Lower leg skin (tissue), 3 donors: Measurements from ENCODE around the gene FMNL3.

Experiments used
- POLR2A ChIP-seq, 2 donors: fragments of 450-650 bp; IDR thresholded peaks; one replicate each; pipeline ENCODE4 v1.6.1; 2016 to 2017; ENCODE audit warnings: antibody characterized with exemption in 2 of 2, mild to moderate bottlenecking in 1 of 2, moderate library complexity in 1 of 2
- TF ChIP-seq, protein P1 (sequence below), 3 donors: fragments of 450-650 bp; IDR thresholded peaks; one replicate each; pipeline ENCODE4 v1.5.1; 2016; ENCODE audit warnings: antibody characterized with exemption in 3 of 3, mild to moderate bottlenecking in 3 of 3, moderate library complexity in 2 of 3

DNA sequence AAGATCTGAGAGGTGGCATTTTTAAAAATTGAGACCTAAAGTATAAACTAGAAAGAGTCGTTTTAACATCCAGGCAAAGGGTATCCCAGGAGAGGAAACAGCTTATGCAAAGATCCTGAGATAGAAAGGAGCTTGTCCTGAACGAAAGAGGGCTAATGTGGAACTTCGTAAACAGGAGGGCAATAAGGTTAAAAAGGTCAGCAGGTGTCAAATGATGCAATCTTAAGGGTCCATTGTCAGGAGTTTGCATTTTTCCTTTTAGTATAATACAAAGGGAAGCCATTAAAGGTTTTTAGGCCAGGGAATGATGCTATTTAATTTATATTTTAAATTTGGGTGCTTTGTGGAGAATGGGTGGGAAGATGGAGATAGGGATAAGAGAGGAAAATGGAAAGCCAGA is 14.4 kb downstream of the FMNL3 start:
- no peak for TF ChIP-seq POLR2A (IDR thresholded peaks at IDR 0.05)
- TF ChIP-seq, protein P1, sequence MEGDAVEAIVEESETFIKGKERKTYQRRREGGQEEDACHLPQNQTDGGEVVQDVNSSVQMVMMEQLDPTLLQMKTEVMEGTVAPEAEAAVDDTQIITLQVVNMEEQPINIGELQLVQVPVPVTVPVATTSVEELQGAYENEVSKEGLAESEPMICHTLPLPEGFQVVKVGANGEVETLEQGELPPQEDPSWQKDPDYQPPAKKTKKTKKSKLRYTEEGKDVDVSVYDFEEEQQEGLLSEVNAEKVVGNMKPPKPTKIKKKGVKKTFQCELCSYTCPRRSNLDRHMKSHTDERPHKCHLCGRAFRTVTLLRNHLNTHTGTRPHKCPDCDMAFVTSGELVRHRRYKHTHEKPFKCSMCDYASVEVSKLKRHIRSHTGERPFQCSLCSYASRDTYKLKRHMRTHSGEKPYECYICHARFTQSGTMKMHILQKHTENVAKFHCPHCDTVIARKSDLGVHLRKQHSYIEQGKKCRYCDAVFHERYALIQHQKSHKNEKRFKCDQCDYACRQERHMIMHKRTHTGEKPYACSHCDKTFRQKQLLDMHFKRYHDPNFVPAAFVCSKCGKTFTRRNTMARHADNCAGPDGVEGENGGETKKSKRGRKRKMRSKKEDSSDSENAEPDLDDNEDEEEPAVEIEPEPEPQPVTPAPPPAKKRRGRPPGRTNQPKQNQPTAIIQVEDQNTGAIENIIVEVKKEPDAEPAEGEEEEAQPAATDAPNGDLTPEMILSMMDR (IDR thresholded peaks at IDR 0.05) = no peak
